Activated T-cell treated with anti-CD3 and anti-CD28 coated beads, Interleukin-2, amount 50 U/mL, for 48 hours (primary cell): Measurements from ENCODE around the gene ADRA2C.

Source experiments
- DNase-seq, 2 experiments: peaks; one replicate each; pipeline ENCODE4 v3.0.0-alpha.2; 2020

The ADRA2C gene

DNA sequence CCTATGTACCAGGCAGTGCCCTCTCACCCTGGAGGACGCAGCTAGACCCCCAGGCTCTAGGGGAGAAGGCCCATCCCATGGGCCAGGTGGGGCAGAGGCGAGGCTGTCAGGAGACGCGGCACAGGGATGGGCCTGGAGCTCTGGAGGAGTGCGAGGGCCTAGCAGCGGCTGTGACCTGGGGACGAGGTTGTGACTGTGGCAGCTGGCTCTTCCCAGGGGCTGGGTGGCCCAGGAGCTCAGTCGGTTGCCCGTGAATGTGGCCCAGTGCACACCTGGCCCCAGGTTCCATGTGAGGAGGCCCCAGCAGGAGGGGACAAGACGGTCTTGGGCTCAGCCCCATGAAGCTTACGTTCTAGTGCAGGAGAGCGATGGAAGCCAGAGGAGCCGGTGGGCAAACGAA lies 31.0 kb upstream of the ADRA2C start:
- no peak for DNase-seq

DNA sequence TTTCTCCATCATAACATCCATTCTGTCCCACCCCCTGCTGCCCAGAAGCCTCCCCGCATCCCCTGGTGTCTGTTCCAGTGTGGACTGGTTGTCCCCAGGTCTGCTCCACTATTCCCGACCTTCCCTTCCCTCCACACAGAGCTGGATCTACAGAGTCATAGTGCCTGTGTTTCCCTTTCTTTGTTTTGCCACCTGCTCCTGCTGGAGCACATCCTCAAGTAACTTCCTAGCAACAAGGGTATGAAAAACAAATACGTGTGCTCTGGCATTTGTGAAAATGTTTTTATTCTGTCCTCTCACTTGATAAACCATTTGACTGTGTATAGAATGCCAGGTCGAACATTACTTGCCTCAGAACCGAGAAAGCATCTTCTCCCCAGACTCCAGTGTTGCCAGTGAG lies 29.9 kb upstream of the ADRA2C start:
- no peak for DNase-seq

DNA sequence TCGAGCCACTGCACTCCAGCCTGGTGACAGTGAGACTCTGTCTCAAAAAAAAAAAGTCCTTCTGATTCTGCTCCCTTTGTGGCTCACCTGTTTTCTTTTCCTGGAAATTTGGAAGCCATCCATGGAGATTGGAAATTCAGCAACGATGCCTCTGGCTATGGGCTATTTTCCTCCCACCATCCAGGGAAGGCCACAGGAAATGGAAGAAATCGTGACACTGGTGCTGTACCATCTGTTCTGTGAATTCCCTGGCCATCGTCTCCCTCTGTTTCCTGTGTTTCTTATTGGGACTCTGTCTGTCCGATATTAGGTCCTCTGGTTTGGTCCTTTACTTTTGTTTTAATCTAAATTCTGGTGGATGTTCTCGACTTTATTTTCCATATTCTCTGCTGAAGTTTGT lies 29.4 kb upstream of the ADRA2C start:
- DNase-seq, result no peak

DNA sequence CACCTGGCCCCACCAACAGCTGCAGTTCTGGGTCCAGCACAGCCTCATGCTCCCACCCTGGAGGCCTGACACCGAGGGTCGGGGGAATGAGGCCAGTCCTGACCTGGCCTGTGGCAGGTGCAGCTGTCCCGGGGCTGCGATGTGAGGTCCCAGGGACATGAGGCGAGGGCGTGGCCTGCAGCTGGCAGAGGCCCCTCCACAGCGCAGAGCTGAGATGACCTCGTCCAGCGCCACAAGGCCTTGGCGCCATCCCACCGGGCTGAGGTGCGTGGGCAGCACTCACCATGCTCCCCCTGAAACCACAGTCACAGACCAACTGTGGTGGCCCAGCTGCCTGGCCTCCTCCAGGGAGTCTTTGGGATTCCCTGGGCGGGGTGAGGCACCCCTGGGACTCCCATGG lies 26.6 kb upstream of the ADRA2C start:
- no peak for DNase-seq

DNA sequence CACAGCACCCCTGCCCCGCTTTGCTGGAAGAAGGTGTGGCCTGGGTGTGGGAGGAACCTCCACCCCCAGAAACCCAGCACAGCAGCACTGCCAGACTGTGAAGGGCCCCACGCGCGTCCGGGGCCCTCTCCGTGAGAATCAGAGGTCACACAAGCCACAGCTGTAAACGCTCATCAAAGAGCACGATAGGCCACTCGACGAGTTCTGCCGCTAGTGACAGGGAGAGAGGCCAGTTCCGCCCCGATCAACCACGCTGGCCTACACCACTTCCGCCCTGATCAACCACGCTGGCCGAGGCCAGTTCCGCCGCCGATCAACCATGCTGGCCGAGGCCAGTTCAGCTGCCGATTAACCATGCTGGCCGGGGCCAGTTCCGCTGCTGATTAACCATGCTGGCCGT lies 25.9 kb upstream of the ADRA2C start:
- no peak for DNase-seq

DNA sequence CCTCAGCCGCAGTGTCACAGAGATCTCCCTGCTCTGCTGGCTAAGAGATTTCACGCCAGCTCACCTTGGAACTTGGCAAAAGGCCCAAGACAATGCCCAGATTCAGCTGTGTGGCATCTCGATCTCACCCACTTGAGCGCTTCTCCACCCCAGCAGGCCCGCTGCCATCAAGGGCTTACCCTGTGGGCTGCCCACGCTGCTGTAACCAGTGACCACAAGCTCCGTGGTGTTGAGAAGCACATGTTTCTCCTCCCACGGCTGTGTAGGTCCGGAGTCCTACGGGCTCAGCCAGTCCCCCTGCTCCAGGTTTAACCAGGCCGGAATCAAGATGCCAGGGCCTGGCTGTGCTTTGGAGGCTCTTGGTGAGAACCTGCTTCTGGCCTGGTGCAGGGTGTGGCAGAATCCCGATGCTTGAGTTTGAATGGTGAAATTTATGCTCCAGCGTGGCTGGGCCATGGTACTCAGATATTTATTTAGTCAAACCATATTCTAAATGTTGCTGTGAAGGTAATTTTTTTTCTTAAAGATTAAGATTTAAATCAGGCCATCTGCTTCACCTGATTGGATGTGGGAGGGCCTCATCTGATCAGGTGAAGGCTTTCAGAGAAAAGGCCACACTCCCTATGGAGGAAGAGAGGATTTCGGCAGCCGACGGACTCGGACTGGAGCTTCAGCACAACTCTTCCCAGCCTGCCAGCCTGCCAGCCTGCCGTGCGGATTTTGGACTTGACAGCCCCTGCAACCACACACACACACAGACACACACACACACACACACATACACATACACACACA lies 24.8 kb upstream of the ADRA2C start:
- no peak for DNase-seq

DNA sequence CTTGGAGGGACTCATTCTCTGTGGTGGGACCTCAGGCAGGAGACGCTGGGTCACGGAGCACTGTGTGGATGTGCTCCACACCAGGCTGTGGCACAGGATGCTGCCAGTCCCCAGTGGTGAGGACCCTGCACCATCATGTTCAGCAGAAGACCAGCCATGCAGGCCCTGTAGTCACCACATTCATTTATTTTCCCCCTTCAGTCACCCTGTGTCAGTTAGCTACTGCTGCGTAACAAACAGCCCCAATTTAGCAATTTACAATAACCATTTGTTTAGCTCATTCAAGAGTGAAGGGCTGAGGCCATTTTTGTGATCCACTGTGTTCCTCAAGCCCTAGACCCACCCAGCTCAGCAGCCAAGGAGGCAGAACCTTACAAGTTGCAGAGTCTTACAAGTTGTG lies 23.6 kb upstream of the ADRA2C start:
- no peak for DNase-seq

DNA sequence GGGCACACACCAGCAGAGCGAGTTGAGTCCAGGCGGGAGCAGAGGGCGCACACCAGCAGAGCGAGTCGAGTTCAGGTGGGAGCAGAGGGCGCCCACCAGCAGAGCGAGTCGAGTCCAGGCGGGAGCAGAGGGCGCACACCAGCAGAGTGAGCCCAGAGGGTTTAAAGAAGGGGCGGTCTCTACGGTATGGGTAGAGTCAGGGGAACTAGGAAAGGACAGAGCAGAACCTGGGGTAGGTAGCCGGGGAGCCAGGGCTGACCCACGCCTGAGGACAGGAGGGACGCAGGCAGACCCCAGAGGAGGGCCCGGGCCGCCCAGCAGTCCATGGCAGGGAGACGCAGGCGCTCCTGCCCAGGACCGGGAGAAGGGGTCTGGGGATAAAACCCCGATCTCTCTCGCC lies 22.0 kb upstream of the ADRA2C start:
- DNase-seq, result no peak

DNA sequence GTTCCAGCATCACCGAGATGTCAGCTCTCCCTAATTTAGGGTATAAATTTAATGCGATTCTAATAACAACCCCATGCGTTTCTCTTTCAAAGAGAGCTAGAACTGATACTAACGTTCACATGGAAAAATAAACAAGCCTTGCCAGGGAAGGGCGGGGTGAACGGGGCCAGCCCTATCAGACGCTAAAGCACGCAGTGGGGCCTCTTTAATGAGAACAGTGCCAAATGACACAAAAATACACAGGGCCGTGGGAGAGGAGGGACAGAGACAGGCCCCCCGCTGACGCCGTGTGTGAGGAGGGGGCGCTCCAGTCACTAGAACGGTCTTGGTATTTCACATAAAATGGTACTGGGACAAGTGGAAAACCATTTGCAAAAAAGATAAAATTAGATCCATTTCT lies 21.3 kb upstream of the ADRA2C start:
- DNase-seq, result no peak

DNA sequence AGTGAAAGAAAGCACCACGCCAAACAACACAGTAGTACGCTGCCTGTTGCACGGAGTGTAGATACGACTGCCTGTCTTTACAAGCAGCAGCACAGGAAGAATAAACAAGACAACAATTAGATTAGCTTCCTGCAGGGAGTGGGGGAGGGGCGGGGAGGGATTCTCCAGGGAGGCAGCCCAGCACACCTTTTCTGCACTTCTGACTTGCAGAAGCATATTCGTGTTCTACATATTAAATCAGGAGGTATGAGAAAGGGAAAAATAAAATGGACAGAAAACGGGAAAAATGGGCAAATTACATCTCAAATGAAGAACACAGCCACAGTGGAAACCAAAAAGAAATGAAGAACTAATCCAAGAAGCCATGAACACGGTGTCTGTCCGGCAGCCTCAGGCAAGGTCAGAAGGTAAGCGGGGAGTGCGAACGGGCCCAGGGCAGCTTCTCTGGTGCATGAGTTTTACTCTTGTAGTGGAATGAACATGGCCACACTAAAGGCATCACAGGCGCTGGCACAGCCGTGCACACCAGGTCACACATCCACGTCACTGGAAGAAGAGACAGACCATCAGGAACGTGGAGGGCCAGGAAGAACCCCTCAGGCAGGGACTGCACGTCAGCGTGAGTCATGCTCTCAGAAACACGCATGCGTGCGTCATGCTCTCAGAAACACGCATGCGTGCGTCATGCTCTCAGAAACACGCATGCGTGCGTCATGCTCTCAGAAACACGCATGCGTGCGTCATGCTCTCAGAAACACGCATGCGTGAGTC lies 20.1 kb upstream of the ADRA2C start:
- DNase-seq, result no peak

DNA sequence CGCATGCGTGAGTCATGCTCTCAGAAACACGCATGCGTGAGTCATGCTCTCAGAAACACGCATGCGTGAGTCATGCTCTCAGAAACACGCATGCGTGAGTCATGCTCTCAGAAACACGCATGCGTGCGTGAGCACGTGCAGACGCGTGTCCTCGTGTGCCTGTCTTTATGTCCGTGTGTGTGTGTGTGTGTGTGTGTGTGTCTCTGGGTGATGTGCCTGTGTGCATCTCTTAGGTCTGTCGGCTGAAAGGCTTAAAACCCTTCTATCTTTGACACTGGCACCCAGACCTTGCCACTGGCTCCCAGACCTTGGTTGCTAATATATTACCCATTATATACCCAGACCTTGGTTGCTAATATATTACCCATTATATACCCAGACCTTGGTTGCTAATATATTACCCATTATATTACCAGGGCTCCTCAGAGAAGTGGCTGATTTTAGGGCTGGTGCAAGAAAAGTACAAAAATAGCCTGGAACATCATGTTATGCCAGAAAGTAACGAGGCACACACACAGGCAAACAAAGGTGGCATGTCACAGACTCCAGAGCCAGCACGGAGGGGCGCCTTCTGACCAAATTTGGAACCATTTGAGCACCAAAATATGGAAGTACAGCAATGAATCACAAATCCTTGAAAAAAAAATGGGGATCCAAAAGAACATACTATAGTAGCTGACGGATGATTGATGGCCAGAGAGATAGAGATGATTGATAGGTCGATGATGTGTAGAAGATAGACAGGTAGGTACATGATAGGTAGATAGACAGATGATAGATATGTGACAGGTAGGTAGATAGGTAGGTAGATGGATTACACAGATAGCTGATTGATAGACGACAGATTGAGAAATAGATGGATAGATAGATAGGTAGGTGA lies 19.2 kb upstream of the ADRA2C start:
- no peak for DNase-seq

DNA sequence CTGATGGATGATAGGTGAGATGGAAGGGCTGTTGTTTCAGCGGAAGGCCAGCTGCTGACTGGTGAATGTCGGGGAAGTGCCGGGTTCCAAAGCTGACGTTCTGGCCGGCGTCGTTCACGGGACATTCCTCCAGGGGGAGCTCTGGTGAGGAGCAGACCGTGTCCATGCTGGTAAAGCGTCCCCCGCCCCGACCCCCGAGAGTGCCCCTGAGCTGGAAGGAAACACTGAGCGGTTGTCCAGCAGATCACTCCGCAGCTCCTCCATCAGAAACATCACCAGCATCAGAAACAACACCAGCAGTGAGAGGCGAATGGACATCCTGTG lies 18.6 kb upstream of the ADRA2C start:
- DNase-seq, result peak; percentile 39 to 47

DNA sequence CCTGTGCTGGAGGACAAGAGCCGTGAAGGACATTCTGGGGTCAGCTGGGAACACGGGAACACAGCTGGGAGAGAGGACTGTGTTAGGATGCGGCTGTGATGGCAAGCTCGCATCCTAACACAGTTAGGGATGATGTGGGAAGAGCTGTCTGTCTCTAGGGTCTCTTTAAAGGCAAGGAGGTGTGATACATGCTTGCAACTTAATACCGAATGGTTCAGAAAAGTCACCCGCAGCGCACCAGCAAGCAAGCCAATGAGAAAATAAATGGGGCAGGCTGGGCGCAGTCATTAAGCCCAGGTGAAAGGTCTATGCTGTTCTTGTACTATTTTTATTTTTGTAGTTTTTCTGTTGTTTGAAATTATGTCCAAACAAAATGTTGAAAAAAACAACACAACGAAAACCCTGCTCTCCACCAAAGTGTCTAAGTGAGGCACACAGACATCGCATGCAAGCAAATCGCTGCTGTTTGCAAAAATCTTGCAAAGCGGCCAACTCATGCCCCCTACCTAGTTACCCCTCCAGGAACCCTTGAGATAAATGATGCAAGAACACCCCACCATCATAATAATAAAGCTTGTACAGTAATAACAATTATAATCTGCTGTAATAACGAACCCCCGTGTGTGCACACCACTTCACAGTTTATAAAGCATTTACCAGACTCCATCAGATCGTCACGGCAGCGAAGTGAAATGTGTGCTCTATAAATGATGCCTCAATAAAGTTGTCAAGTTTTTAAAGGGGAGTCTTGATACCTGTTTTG lies 17.9 kb upstream of the ADRA2C start:
- DNase-seq, result no peak

DNA sequence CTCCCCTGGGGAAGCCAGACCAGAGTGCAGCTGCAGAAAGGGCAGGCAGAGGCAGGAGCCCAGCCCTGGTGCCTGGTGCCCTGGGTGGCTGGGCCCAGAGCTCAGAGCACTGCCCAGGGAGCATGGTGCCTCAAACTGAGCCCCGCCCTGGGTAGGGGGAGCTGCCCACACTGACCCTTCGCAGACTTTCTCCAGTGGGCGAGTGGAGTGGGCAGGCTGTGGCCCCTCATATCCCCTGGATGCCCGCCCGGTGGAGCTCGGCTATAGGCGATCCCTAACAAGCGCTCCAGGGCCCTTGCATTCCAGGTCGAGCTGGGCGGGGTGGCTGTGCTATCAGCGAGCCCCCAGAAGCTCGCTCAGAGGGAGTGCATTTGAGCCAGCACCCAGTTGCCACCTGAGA lies 17.1 kb upstream of the ADRA2C start:
- DNase-seq, result no peak

DNA sequence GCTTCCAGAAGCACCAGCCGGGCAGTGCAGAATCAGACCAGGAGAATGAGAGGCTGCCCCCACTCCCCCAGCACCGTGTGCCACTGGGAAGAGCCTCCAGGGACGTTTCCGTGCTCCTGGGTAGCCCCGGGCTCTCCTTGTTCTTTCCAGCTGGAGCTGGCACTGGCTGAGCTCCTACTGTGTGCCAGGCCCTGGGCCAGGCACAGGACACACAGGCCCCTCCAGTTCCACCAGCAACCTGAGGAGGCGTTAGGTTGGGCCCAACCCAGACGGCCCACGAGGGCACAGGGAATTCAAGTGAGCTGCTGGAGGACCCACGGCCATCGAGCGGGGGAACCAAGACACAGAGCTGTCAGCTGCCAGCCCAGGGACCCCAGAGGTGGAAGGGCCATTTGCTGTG lies 15.9 kb upstream of the ADRA2C start:
- no peak for DNase-seq

DNA sequence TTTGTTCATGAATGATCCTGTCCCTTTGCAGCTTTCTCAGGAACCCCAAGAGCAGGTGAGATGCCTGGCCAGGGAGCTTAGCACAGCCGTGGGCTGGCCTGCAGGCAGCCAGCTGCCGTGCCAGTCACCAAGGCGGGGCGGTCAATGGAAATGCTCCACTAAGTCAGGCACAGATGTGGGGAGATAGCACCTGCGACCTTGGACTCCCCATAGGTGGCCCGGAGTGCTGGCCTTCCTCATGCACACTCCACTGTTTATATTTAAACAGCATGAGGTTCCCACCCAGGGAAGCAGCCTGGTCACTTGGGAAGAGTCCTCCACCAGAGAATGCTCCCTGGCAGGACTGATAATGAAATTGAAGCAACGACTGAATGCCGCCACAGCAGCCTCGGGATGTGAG lies 14.2 kb upstream of the ADRA2C start:
- no peak for DNase-seq

DNA sequence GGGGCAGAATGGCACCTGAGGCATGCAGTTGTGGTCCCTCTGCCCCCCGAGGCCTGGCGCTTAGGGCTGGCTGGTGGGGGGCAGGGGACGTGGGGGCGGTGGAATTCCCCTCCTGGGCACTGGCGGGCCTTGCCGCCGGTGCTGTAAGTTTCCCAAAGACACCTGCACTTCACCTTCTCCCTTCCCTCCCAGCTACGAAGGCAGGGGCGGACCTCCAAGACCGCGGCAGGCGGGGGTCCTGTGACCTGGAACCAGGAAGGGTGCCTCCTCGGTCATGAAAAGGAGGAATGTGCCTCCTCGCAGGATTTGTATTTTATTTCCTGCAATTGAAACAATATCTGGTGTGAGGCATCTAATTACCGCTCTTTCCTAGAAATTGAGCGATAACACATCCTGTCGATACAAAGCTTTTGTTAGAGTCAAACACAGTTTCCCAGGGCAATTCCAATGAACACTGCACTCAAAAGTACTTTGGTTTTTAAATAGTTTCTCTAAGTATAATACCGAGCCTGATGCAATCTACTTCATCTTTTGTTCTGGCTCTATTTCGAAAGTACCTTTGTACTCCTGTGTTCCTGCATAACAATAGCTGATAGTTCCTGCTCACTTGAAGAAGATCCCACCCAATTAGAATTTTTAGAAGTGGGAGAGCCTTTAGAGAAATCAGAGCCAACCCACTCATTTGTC lies 12.3 kb upstream of the ADRA2C start:
- DNase-seq, result no peak

DNA sequence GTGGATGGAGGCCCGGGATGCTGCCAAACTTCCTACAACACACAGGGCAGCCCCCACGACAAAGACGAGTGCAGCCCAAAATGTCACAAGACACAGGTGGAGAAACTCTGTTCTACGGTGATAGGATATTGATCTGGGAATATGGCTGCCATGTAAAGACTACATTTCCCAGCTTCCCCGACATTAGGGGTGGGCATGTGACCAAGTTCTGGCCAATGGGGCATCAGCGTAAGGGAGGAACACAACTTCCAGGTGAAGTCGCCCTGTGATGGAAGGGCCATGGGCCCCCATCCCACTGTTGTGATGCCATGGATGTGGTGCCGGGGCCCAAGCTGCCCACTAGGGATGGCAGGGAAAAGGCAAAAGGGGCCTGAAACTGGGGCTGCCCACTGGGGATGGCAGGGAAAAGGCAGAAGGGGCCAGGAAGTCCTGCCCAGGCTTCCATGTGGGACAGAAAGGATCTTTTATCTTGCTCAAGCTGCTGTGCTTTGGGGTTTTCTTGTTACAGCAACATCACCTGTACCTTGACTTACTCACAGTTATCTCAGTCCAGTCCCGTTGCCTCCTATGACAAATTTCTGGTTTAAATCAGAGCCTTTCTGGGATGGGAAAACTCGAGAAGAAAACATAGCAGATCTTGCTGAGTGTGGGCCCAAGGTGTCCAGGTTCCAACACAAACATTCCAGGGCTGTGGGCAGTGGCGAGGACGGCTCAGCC lies 9.7 kb upstream of the ADRA2C start:
- DNase-seq, result no peak

DNA sequence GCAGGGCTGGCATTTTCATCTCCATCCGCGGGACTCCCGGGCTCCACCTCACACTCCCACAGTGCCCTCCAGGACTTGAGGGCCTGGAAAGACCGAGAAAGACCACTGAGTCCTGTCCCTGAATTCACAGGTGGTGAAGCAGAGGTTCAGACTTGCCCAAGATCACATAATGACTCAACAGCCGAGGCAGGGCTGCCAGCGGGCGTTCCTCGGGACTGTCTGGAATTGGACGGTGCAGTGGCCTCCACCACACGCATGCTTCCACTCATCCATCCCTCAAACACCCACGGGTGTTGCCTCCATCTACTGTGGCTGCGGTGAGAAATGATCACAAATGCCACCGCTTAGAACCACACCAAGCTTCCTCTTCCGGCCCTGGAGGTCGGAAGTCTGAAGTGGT lies 6.9 kb upstream of the ADRA2C start:
- DNase-seq, result no peak

DNA sequence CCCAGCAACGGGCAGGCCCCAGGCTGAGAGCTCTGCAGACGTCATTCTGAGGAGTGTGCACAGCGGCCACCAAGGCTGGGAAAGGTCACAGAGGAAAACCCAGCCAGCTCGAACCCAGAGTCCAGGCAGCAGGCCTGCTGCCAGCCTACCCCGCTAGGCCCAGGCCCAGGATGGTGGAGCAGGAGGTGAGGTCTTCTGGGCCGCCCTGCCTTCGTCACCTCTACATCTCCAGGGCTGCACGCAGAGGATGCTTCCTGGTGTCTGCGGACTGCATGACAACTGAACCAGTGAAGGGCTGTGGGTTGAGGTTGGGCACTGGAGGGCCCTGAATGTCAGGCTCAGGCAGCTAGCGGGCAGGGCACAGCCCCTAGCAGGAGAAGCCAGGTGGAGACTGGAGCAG lies 5.8 kb upstream of the ADRA2C start:
- no peak for DNase-seq

DNA sequence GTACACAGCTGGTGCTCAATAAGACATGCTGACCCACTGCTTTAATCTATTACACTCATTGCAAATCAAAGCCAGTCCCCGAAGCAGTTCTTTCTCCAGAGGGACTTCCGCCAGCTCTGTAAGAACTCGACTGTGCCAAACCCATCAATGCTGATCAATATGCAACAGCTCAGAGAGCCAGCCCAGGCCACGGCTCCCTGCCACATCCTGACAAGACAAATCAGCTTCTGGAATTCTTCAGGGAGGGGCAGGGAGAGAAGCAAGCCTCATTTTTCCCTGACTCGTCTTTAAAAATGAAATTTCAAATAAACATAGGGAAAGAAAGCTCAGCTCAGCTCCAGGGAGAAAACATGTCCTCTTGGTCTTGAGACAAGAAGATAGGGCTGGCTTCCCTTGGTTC lies 5.3 kb upstream of the ADRA2C start:
- DNase-seq, result no peak

DNA sequence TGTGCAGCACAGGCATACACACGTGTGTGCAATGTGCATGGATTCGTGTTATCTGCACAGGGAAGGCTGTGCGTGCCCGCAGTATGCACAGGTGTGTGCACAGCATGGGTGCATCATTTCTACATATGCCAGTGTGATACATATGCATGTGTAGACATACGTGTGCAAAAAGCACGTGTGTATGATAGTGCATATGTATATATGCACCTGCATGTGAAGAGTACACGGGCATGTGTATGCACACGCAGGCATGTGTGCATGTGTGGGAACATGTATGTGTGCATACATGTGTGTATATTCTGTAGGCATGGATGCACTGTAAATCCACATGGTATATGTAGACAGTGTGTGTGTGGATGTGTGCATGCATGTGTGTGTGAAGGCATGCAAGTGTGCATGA lies 3.9 kb upstream of the ADRA2C start:
- DNase-seq, result no peak
